ENCODE measurements around the gene GATA5.

GRCh38 chr20:62484478-62484877, 8.7 kb upstream of the GATA5 start:
- TF ChIP-seq, protein P1, sequence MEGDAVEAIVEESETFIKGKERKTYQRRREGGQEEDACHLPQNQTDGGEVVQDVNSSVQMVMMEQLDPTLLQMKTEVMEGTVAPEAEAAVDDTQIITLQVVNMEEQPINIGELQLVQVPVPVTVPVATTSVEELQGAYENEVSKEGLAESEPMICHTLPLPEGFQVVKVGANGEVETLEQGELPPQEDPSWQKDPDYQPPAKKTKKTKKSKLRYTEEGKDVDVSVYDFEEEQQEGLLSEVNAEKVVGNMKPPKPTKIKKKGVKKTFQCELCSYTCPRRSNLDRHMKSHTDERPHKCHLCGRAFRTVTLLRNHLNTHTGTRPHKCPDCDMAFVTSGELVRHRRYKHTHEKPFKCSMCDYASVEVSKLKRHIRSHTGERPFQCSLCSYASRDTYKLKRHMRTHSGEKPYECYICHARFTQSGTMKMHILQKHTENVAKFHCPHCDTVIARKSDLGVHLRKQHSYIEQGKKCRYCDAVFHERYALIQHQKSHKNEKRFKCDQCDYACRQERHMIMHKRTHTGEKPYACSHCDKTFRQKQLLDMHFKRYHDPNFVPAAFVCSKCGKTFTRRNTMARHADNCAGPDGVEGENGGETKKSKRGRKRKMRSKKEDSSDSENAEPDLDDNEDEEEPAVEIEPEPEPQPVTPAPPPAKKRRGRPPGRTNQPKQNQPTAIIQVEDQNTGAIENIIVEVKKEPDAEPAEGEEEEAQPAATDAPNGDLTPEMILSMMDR (IDR thresholded peaks at IDR 0.05), result no peak
- TF ChIP-seq POLR2A (IDR thresholded peaks at IDR 0.05), result no peak
